Hepatocyte (in vitro differentiated cells): ENCODE data around the gene GRIK1. TPM values are rescaled to one million over a fixed set of nuclear protein-coding genes. Genes with fewer than 3 reads are reported as not detected.

Source experiments
- DNase-seq: peaks from one replicate; pipeline ENCODE4 v3.0.0-alpha.2; 2016; ENCODE audit warnings: low spot score
- H2AFZ ChIP-seq: fragments of 200-600 bp; sonication (generic); 2 replicates; pipeline ENCODE4 v1.6.0; 2016; ENCODE audit warnings: antibody characterized with exemption, mild to moderate bottlenecking
- H3K27ac ChIP-seq: fragments of 200-600 bp; sonication (generic); 2 replicates; pipeline ENCODE4 v1.5.1; 2016; ENCODE audit warnings: mild to moderate bottlenecking
- H3K27me3 ChIP-seq: fragments of 200-600 bp; sonication (generic); 2 replicates; pipeline ENCODE4 v1.6.1; 2016
- H3K36me3 ChIP-seq: fragments of 200-600 bp; sonication (generic); replicated peaks from 2 replicates; pipeline ENCODE4 v1.5.1; 2016; ENCODE audit warnings: low read depth; ENCODE audit not compliant: insufficient read depth
- H3K4me1 ChIP-seq: fragments of 200-600 bp; sonication (generic); 2 replicates; pipeline ENCODE4 v1.5.1; 2016; ENCODE audit warnings: mild to moderate bottlenecking, moderate library complexity; ENCODE audit not compliant: insufficient read depth
- H3K4me2 ChIP-seq: fragments of 200-600 bp; sonication (generic); 2 replicates; pipeline ENCODE4 v1.6.0; 2016
- H3K4me3 ChIP-seq: fragments of 200-600 bp; sonication (generic); 2 replicates; pipeline ENCODE4 v1.5.1; 2016; ENCODE audit warnings: mild to moderate bottlenecking
- H3K79me2 ChIP-seq: fragments of 200-600 bp; sonication (generic); 2 replicates; pipeline ENCODE4 v1.6.0; 2017; ENCODE audit warnings: mild to moderate bottlenecking
- H3K9me2 ChIP-seq: fragments of 200-600 bp; sonication (generic); replicated peaks from 2 replicates; pipeline ENCODE4 v1.6.0; 2017; ENCODE audit warnings: mild to moderate bottlenecking; ENCODE audit not compliant: insufficient read depth
- H3K9me3 ChIP-seq: fragments of 200-600 bp; sonication (generic); 2 replicates; pipeline ENCODE4 v1.5.1; 2016; ENCODE audit warnings: low read depth, mild to moderate bottlenecking
- H4K20me1 ChIP-seq: fragments of 200-600 bp; sonication (generic); 2 replicates; pipeline ENCODE4 v1.6.0; 2016; ENCODE audit warnings: mild to moderate bottlenecking; ENCODE audit not compliant: insufficient read depth, poor library complexity, severe bottlenecking
- CTCF ChIP-seq: fragments of 200-600 bp; sonication (generic); IDR thresholded peaks from 2 replicates; pipeline ENCODE4 v1.5.1; 2016; ENCODE audit warnings: antibody characterized with exemption, mild to moderate bottlenecking; ENCODE audit not compliant: poor library complexity
- EZH2 ChIP-seq: fragments of 200-600 bp; sonication (generic); IDR thresholded peaks from 2 replicates; pipeline ENCODE4 v1.6.1; 2016; ENCODE audit warnings: antibody characterized with exemption, mild to moderate bottlenecking, borderline replicate concordance
- EZH2phosphoT487 ChIP-seq: fragments of 200-600 bp; sonication (generic); IDR thresholded peaks from one replicate; pipeline ENCODE4 v1.6.1; 2018; ENCODE audit warnings: antibody characterized with exemption, mild to moderate bottlenecking, low read depth, moderate library complexity; ENCODE audit not compliant: unreplicated experiment, severe bottlenecking
- WGBS: methylation state at CpG from one replicate; pipeline ENCODE4 v1.1.6; 2016; ENCODE audit warnings: low lambda C conversion rate; ENCODE audit errors: missing lambda C conversion rate; 5-methylcytosine and 5-hydroxymethylcytosine counted together
- polyA plus RNA-seq: library from polyadenylated mRNA; unstranded; fragments of >200 nt; fragmentation: Nextera tagmentation; extraction: Ambion mirVana; gene quantifications from 2 replicates; pipeline ENCODE4 v1.2.1, GENCODE V29; 2016
- total RNA-seq: library from RNA; depleted of rRNA; stranded (reverse); fragments of >200 nt; gene quantifications from 2 replicates; pipeline ENCODE4 v1.2.3, GENCODE V29; 2014

GRIK1 gene
- total and polyA plus RNA-seq, 2 experiments from 2014 or later = 0.77 to 2.3 TPM

- Histone ChIP-seq H3K36me3 (no peaks in the 10 kb centered on the region), H4K20me1 (no peaks in the 10 kb centered on the region), H3K79me2 (no peaks in the 10 kb centered on the region), H3K9me2 (no peaks in the 10 kb centered on the region), H3K4me3 (no peak overlapping the region), H3K9me3 (no peaks in the 10 kb centered on the region), H3K27ac (no peak overlapping the region), H3K27me3 (no peaks in the 10 kb centered on the region), H2AFZ (no peak overlapping the region), H3K4me1 (no peaks in the 10 kb centered on the region), H3K4me2 (no peak overlapping the region)
- no peak for TF ChIP-seq CTCF
- TF ChIP-seq EZH2phosphoT487 = no peak
- TF ChIP-seq EZH2 = no peak
- 90% methylated on average over 7 of the region's 7 CpGs for WGBS
- no peak for DNase-seq
These were observed 188.2 kb downstream of the GRIK1 start for GRCh38 chr21:29751473-29752185.

- TF ChIP-seq CTCF (no peak), EZH2phosphoT487 (no peak)
These were observed 189.8 kb downstream of the GRIK1 start for GRCh38 chr21:29749957-29750356.

GRCh38 chr21:29749223-29749622 lies 190.6 kb downstream of the GRIK1 start:
- H3K9me2 ChIP-seq = no peaks in the 10 kb centered on the region
- TF ChIP-seq EZH2 (no peak), CTCF (no peak), EZH2phosphoT487 (no peak)
- H3K9me3 ChIP-seq = no peaks in the 10 kb centered on the region
- H3K36me3 ChIP-seq = no peaks in the 10 kb centered on the region
- H2AFZ ChIP-seq = no peak overlapping the region
- H4K20me1 ChIP-seq = no peaks in the 10 kb centered on the region
- no peak overlapping the region for H3K4me3 ChIP-seq
- H3K27me3 ChIP-seq = no peaks in the 10 kb centered on the region
- no peaks in the 10 kb centered on the region for H3K4me1 ChIP-seq
- DNase-seq = no peak
- no peak overlapping the region for H3K27ac ChIP-seq
- H3K4me2 ChIP-seq = no peak overlapping the region
- 95% methylated on average over 3 of the region's 3 CpGs for WGBS
- no peaks in the 10 kb centered on the region for H3K79me2 ChIP-seq

More at GRCh38 chr21:29749957-29750356, 189.8 kb downstream of the GRIK1 start:
- DNase-seq = no peak
- H3K4me3 ChIP-seq = no peak overlapping the region
- no peak overlapping the region for H2AFZ ChIP-seq
- H3K79me2 ChIP-seq = no peaks in the 10 kb centered on the region
- H3K36me3 ChIP-seq = no peaks in the 10 kb centered on the region
- no peaks in the 10 kb centered on the region for H3K27me3 ChIP-seq
- H3K4me1 ChIP-seq = no peaks in the 10 kb centered on the region
- no peak overlapping the region for H3K4me2 ChIP-seq
- H4K20me1 ChIP-seq = no peaks in the 10 kb centered on the region
- no peak overlapping the region for H3K27ac ChIP-seq
- H3K9me2 ChIP-seq = no peaks in the 10 kb centered on the region
- 100% methylated on average over 1 of the region's 1 CpG for WGBS
- H3K9me3 ChIP-seq = no peaks in the 10 kb centered on the region
